Panc1 (cell line): Measurements from ENCODE around the gene PACC1. TPM values are rescaled to one million over a fixed set of nuclear protein-coding genes. Genes with fewer than 3 reads are reported as not detected.

Source experiments
- ATAC-seq: fragments of 200-7000 bp; cut with Tn5 transposase; 2 replicates; pipeline ENCODE4 v1.9.1; 2020; ENCODE audit warnings: mild to moderate bottlenecking, moderate library complexity
- BruUV-seq: library from RNA; stranded (reverse); fragments of 400-500 nt; replicated peaks from 2 replicates; lab custom pipeline; 2021; lab: Mats Ljungman, UMichigan
- CTCF ChIA-PET: fragments of 300-600 bp; sonication (Branson Sonifier 250); formaldehyde crosslinking; loops from one replicate; lab custom pipeline; 2022; ENCODE audit warnings: antibody characterized with exemption; lab: Charles Lee
- POLR2A ChIA-PET: fragments of 300-600 bp; sonication (Branson Sonifier 250); formaldehyde crosslinking; loops from one replicate; lab custom pipeline; 2022; ENCODE audit warnings: antibody characterized with exemption; lab: Charles Lee
- DNase-seq: peaks from one replicate; pipeline ENCODE4 v3.0.0-alpha.2; 2010; ENCODE audit warnings: low read depth, low spot score
- H3K27ac ChIP-seq: 2 replicates; pipeline ENCODE4 v1.5.1; 2011; ENCODE audit warnings: mild to moderate bottlenecking, low read length, inconsistent platforms
- H3K27me3 ChIP-seq: fragments of 200-500 bp; sonication (Bioruptor generic); 2 replicates; pipeline ENCODE4 v1.6.0; 2014; ENCODE audit warnings: low read length, inconsistent platforms; ENCODE audit not compliant: control insufficient read depth, insufficient read depth
- H3K36me3 ChIP-seq: fragments of 200-500 bp; sonication (Bioruptor generic); 2 replicates; pipeline ENCODE4 v1.5.1; 2014; ENCODE audit warnings: inconsistent platforms, mild to moderate bottlenecking, low read length, moderate library complexity; ENCODE audit not compliant: control insufficient read depth, insufficient read depth
- H3K4me1 ChIP-seq: 2 replicates; pipeline ENCODE4 v1.5.1; 2011; ENCODE audit warnings: inconsistent platforms, mild to moderate bottlenecking, low read length, moderate library complexity; ENCODE audit not compliant: control insufficient read depth, insufficient read depth
- H3K4me3 ChIP-seq, 2 experiments: 2 replicates each; pipeline ENCODE4 v1.5.1; 2011 to 2012; ENCODE audit warnings: low read depth in 2 of 2, low read length in 2 of 2, mild to moderate bottlenecking in 2 of 2, inconsistent platforms in 1 of 2, moderate library complexity in 1 of 2
- H3K9me3 ChIP-seq: fragments of 200-500 bp; sonication (Bioruptor generic); 2 replicates; pipeline ENCODE4 v1.5.1; 2014; ENCODE audit warnings: low read depth, mild to moderate bottlenecking, inconsistent platforms, low read length, moderate library complexity; ENCODE audit not compliant: control insufficient read depth, insufficient read depth
- CTCF ChIP-seq: fragments of 450-650 bp; IDR thresholded peaks from 2 replicates; pipeline ENCODE4 v1.5.1; 2017; ENCODE audit warnings: mild to moderate bottlenecking
- POLR2AphosphoS5 ChIP-seq: IDR thresholded peaks from 2 replicates; pipeline ENCODE4 v1.6.1; 2012; ENCODE audit warnings: mild to moderate bottlenecking, low read depth, low read length, moderate library complexity
- REST ChIP-seq, 2 experiments: IDR thresholded peaks; 2 replicates each; pipeline ENCODE4 v1.6.1; 2011 to 2012; ENCODE audit warnings: low read depth in 2 of 2, control low read depth in 1 of 2, low read length in 1 of 2, mild to moderate bottlenecking in 1 of 2, moderate library complexity in 1 of 2; ENCODE audit not compliant: insufficient read depth in 1 of 2
- SIN3A ChIP-seq: IDR thresholded peaks from 2 replicates; pipeline ENCODE4 v1.6.1; 2012; ENCODE audit warnings: low read depth, mild to moderate bottlenecking, low read length, moderate library complexity, borderline replicate concordance; ENCODE audit not compliant: insufficient read depth
- TCF7L2 ChIP-seq: IDR thresholded peaks from 2 replicates; pipeline ENCODE4 v1.6.1; 2011; ENCODE audit warnings: mild to moderate bottlenecking, low read depth, low read length, inconsistent platforms
- in situ Hi-C: cut with HindIII; loops from 2 replicates; pipeline ENCODE4 v1.10.0; 2016; ENCODE audit warnings: low sequenced_read_pairs, low pct_unique_long_range_greater_than_20kb
- intact Hi-C: fragments of 100-400 bp; cut with micrococcal nuclease; formaldehyde crosslinking; loops from one replicate; pipeline ENCODE4 v1.10.0; 2022; ENCODE audit not compliant: unreplicated experiment
- total RNA-seq: library from RNA; stranded (reverse); gene quantifications from one replicate; pipeline ENCODE4 v1.2.1, GENCODE V29; 2021; ENCODE audit not compliant: unreplicated experiment

Gene PACC1
- total RNA-seq, 1 experiment from 2014 or later: 11.5 TPM

GRCh38 chr1:212366901-212367300 lies 47.8 kb downstream of the PACC1 start:
- Histone ChIP-seq H3K27ac (no peak overlapping the region), H3K9me3 (no peaks in the 10 kb centered on the region), H3K36me3 (peaks cover 2% of the 10 kb centered on the region; the same call in 1 of the 2 replicates), H3K4me1 (no peaks in the 10 kb centered on the region), H3K27me3 (no peaks in the 10 kb centered on the region), H3K4me3 (no peak overlapping the region)
- TF ChIP-seq TCF7L2: no peak
- TF ChIP-seq POLR2AphosphoS5: no peak
- no peak for TF ChIP-seq CTCF
- no peak for TF ChIP-seq REST (IDR thresholded peaks at IDR 0.05; ENCODE audit: insufficient read depth in 1 of 2, low read depth in 2 of 2, low read length in 1 of 2)
- TF ChIP-seq SIN3A: no peak
- intact Hi-C loops (no loop called here), in situ Hi-C loops (no loop called here)
- BruUV-seq: no TSS peak
- CTCF ChIA-PET: interaction anchor here (1.8 kb wide), 1 partner anchor 89 kb away, joined by 6 read pairs; no protein-coding TSS in a partner anchor
- DNase-seq (no peak), ATAC-seq (no peak)
- POLR2A ChIA-PET: interaction anchor here (0.5 kb wide), 1 partner anchor 9 kb away, joined by 7 read pairs; no protein-coding TSS in a partner anchor

DNA sequence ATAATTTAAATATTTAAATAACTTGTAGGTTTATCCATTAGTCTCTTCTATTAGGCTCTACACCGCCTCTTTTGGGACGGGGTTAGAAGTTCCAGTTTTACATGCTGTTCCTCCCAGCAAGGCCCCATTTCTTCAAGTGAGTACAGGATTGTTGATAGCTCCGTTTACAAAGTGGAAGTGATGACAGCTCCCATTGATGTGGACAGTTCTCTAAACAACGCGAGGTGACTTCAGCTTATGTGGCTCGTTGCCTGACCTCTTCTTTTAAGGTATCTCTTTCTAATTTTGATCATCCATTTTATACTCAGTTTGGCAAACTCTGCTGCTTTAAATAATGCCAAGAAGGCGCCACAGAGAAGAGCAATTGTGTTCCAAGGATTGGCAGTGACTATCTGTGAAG lies 49.7 kb downstream of the PACC1 start:
- Histone ChIP-seq H3K4me3 (no peak overlapping the region), H3K4me1 (no peaks in the 10 kb centered on the region), H3K36me3 (peaks cover 7% of the 10 kb centered on the region; the same call in 1 of the 2 replicates), H3K27ac (no peak overlapping the region), H3K27me3 (no peaks in the 10 kb centered on the region), H3K9me3 (no peaks in the 10 kb centered on the region)
- DNase-seq (no peak), ATAC-seq (no peak)
- ChIA-PET CTCF (interaction anchor here (0.6 to 1.1 kb wide), 2 partner anchors 232 to 684 kb away, joined by 3 to 5 read pairs; no protein-coding TSS in a partner anchor), POLR2A (no interaction called here)
- intact Hi-C loops (no loop called here), in situ Hi-C loops (no loop called here)
- no peak for TF ChIP-seq SIN3A
- no peak for TF ChIP-seq CTCF
- TF ChIP-seq REST (IDR thresholded peaks at IDR 0.05; ENCODE audit: insufficient read depth in 1 of 2, low read depth in 2 of 2, low read length in 1 of 2): no peak
- TF ChIP-seq POLR2AphosphoS5: no peak
- no peak for TF ChIP-seq TCF7L2
- no TSS peak for BruUV-seq
